Gastroesophageal sphincter (tissue), 3 donors: ENCODE data around the gene FGF14.

ENCODE experiments used
- POLR2A ChIP-seq, 2 donors: fragments of 450-650 bp; IDR thresholded peaks; one replicate each; pipeline ENCODE4 v1.6.1; 2017; ENCODE audit warnings: antibody characterized with exemption in 2 of 2, mild to moderate bottlenecking in 2 of 2, moderate library complexity in 1 of 2
- POLR2AphosphoS5 ChIP-seq: sonication (generic); formaldehyde crosslinking; IDR thresholded peaks from one replicate; pipeline ENCODE4 v1.6.1; 2017; ENCODE audit warnings: antibody characterized with exemption
- TF ChIP-seq, protein P1 (sequence below), 4 experiments: fragments of 200-600 bp in 2 of 4; fragments of 450-650 bp in 2 of 4; sonication (generic) in 1 of 4; IDR thresholded peaks; one replicate each; pipeline ENCODE4 v1.5.1; 2017 to 2019; ENCODE audit warnings: antibody characterized with exemption in 4 of 4, mild to moderate bottlenecking in 2 of 4, moderate library complexity in 2 of 4

DNA sequence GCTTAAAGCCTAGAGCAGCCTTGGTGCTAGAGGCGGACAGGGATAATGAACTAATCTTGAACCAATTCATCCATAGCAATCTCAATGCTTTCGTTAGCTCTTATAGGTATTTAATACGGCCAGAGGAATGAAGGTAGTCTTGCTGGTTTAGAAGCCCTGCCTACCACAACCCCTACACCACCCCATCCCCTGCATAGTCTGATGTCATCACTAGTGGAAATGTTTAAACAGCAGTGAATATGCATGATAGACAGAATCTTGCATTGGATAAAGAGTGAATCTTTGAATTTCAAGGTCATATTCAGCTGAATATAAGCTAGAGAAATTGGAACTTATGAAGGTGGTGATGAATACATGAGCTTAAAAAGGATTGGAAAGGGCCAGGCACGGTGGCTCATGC lies 627.5 kb downstream of the FGF14 start:
- TF ChIP-seq, protein P1, sequence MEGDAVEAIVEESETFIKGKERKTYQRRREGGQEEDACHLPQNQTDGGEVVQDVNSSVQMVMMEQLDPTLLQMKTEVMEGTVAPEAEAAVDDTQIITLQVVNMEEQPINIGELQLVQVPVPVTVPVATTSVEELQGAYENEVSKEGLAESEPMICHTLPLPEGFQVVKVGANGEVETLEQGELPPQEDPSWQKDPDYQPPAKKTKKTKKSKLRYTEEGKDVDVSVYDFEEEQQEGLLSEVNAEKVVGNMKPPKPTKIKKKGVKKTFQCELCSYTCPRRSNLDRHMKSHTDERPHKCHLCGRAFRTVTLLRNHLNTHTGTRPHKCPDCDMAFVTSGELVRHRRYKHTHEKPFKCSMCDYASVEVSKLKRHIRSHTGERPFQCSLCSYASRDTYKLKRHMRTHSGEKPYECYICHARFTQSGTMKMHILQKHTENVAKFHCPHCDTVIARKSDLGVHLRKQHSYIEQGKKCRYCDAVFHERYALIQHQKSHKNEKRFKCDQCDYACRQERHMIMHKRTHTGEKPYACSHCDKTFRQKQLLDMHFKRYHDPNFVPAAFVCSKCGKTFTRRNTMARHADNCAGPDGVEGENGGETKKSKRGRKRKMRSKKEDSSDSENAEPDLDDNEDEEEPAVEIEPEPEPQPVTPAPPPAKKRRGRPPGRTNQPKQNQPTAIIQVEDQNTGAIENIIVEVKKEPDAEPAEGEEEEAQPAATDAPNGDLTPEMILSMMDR (IDR thresholded peaks at IDR 0.05): no peak
- TF ChIP-seq POLR2A (IDR thresholded peaks at IDR 0.05): no peak
- no peak for TF ChIP-seq POLR2AphosphoS5
